Hepatocyte (in vitro differentiated cells): ENCODE measurements around the gene IL2RA. TPM values are rescaled to one million over a fixed set of nuclear protein-coding genes. Genes with fewer than 3 reads are reported as not detected.

ENCODE experiments used
- DNase-seq: peaks from one replicate; pipeline ENCODE4 v3.0.0-alpha.2; 2016; ENCODE audit warnings: low spot score
- H2AFZ ChIP-seq: fragments of 200-600 bp; sonication (generic); 2 replicates; pipeline ENCODE4 v1.6.0; 2016; ENCODE audit warnings: antibody characterized with exemption, mild to moderate bottlenecking
- H3K27ac ChIP-seq: fragments of 200-600 bp; sonication (generic); 2 replicates; pipeline ENCODE4 v1.5.1; 2016; ENCODE audit warnings: mild to moderate bottlenecking
- H3K27me3 ChIP-seq: fragments of 200-600 bp; sonication (generic); 2 replicates; pipeline ENCODE4 v1.6.1; 2016
- H3K36me3 ChIP-seq: fragments of 200-600 bp; sonication (generic); replicated peaks from 2 replicates; pipeline ENCODE4 v1.5.1; 2016; ENCODE audit warnings: low read depth; ENCODE audit not compliant: insufficient read depth
- H3K4me1 ChIP-seq: fragments of 200-600 bp; sonication (generic); 2 replicates; pipeline ENCODE4 v1.5.1; 2016; ENCODE audit warnings: mild to moderate bottlenecking, moderate library complexity; ENCODE audit not compliant: insufficient read depth
- H3K4me2 ChIP-seq: fragments of 200-600 bp; sonication (generic); 2 replicates; pipeline ENCODE4 v1.6.0; 2016
- H3K4me3 ChIP-seq: fragments of 200-600 bp; sonication (generic); 2 replicates; pipeline ENCODE4 v1.5.1; 2016; ENCODE audit warnings: mild to moderate bottlenecking
- H3K79me2 ChIP-seq: fragments of 200-600 bp; sonication (generic); 2 replicates; pipeline ENCODE4 v1.6.0; 2017; ENCODE audit warnings: mild to moderate bottlenecking
- H3K9me2 ChIP-seq: fragments of 200-600 bp; sonication (generic); replicated peaks from 2 replicates; pipeline ENCODE4 v1.6.0; 2017; ENCODE audit warnings: mild to moderate bottlenecking; ENCODE audit not compliant: insufficient read depth
- H3K9me3 ChIP-seq: fragments of 200-600 bp; sonication (generic); 2 replicates; pipeline ENCODE4 v1.5.1; 2016; ENCODE audit warnings: low read depth, mild to moderate bottlenecking
- H4K20me1 ChIP-seq: fragments of 200-600 bp; sonication (generic); 2 replicates; pipeline ENCODE4 v1.6.0; 2016; ENCODE audit warnings: mild to moderate bottlenecking; ENCODE audit not compliant: insufficient read depth, poor library complexity, severe bottlenecking
- CTCF ChIP-seq: fragments of 200-600 bp; sonication (generic); IDR thresholded peaks from 2 replicates; pipeline ENCODE4 v1.5.1; 2016; ENCODE audit warnings: antibody characterized with exemption, mild to moderate bottlenecking; ENCODE audit not compliant: poor library complexity
- EZH2 ChIP-seq: fragments of 200-600 bp; sonication (generic); IDR thresholded peaks from 2 replicates; pipeline ENCODE4 v1.6.1; 2016; ENCODE audit warnings: antibody characterized with exemption, mild to moderate bottlenecking, borderline replicate concordance
- EZH2phosphoT487 ChIP-seq: fragments of 200-600 bp; sonication (generic); IDR thresholded peaks from one replicate; pipeline ENCODE4 v1.6.1; 2018; ENCODE audit warnings: antibody characterized with exemption, mild to moderate bottlenecking, low read depth, moderate library complexity; ENCODE audit not compliant: unreplicated experiment, severe bottlenecking
- WGBS: methylation state at CpG from one replicate; pipeline ENCODE4 v1.1.6; 2016; ENCODE audit warnings: low lambda C conversion rate; ENCODE audit errors: missing lambda C conversion rate; 5-methylcytosine and 5-hydroxymethylcytosine counted together
- polyA plus RNA-seq: library from polyadenylated mRNA; unstranded; fragments of >200 nt; fragmentation: Nextera tagmentation; extraction: Ambion mirVana; gene quantifications from 2 replicates; pipeline ENCODE4 v1.2.1, GENCODE V29; 2016
- total RNA-seq: library from RNA; depleted of rRNA; stranded (reverse); fragments of >200 nt; gene quantifications from 2 replicates; pipeline ENCODE4 v1.2.3, GENCODE V29; 2014

The IL2RA gene
- total and polyA plus RNA-seq, 2 experiments from 2014 or later = not detected

GRCh38 chr10:6064119-6064518 is 2.0 kb upstream of the IL2RA start:
- WGBS = 87% methylated on average over 7 of the region's 7 CpGs

GRCh38 chr10:6061056-6061455 is 1.1 kb downstream of the IL2RA start:
- Histone ChIP-seq H3K4me2 (no peak overlapping the region), H3K9me3 (no peaks in the 10 kb centered on the region), H3K4me3 (no peak overlapping the region), H3K4me1 (no peaks in the 10 kb centered on the region), H3K79me2 (no peaks in the 10 kb centered on the region), H3K27ac (no peak overlapping the region), H3K27me3 (peaks cover 18% of the 10 kb centered on the region), H4K20me1 (no peaks in the 10 kb centered on the region), H2AFZ (no peak overlapping the region), H3K9me2 (no peaks in the 10 kb centered on the region), H3K36me3 (no peaks in the 10 kb centered on the region)
- 94% methylated on average over 8 of the region's 8 CpGs for WGBS
- TF ChIP-seq CTCF (no peak), EZH2phosphoT487 (no peak), EZH2 (no peak)
- DNase-seq = no peak

More at GRCh38 chr10:6064119-6064518, 2.0 kb upstream of the IL2RA start:
- DNase-seq = no peak
- TF ChIP-seq EZH2phosphoT487 = no peak
- TF ChIP-seq CTCF = no peak
- no peak for TF ChIP-seq EZH2
- H4K20me1 ChIP-seq = no peaks in the 10 kb centered on the region
- H3K9me2 ChIP-seq = no peaks in the 10 kb centered on the region
- H3K27me3 ChIP-seq = peaks cover 12% of the 10 kb centered on the region
- H3K27ac ChIP-seq = no peak overlapping the region
- no peaks in the 10 kb centered on the region for H3K36me3 ChIP-seq
- H3K4me2 ChIP-seq = no peak overlapping the region
- no peak overlapping the region for H3K4me3 ChIP-seq
- H3K79me2 ChIP-seq = no peaks in the 10 kb centered on the region
- H3K9me3 ChIP-seq = no peaks in the 10 kb centered on the region
- no peaks in the 10 kb centered on the region for H3K4me1 ChIP-seq
- H2AFZ ChIP-seq = no peak overlapping the region

GRCh38 chr10:6059506-6059905 is 2.7 kb downstream of the IL2RA start:
- Histone ChIP-seq H3K4me1 (no peaks in the 10 kb centered on the region), H3K36me3 (no peaks in the 10 kb centered on the region), H2AFZ (no peak overlapping the region), H3K4me3 (no peak overlapping the region), H3K79me2 (no peaks in the 10 kb centered on the region), H3K9me2 (no peaks in the 10 kb centered on the region), H3K4me2 (no peak overlapping the region), H3K27ac (no peak overlapping the region), H4K20me1 (no peaks in the 10 kb centered on the region), H3K9me3 (no peaks in the 10 kb centered on the region), H3K27me3 (peaks cover 18% of the 10 kb centered on the region)
- 91% methylated on average over 2 of the region's 2 CpGs for WGBS
- TF ChIP-seq EZH2phosphoT487 (no peak), EZH2 (no peak), CTCF (no peak)
- DNase-seq = no peak
